Gastroesophageal sphincter (tissue), 4 donors: ENCODE measurements around the gene DDX17. TPM values are rescaled to one million over a fixed set of nuclear protein-coding genes. Genes with fewer than 3 reads are reported as not detected.

Experiments
- ATAC-seq: fragments of 150-250 bp; one replicate; pipeline ENCODE4 v1.9.1; 2016; ENCODE audit warnings: mild to moderate bottlenecking, moderate library complexity
- H3K27ac ChIP-seq, 4 donors: fragments of 200-600 bp; sonication (generic) in 3 of 4; 1 replicate in 3 of 4; 2 replicates in 1 of 4; pipeline ENCODE4 v1.5.1; 2016 to 2019
- H3K27me3 ChIP-seq: fragments of 200-600 bp; sonication (generic); one replicate; pipeline ENCODE4 v1.5.1; 2019
- H3K36me3 ChIP-seq, 2 donors: fragments of 200-600 bp; sonication (generic); one replicate each; pipeline ENCODE4 v1.5.1; 2019; ENCODE audit warnings: control low read depth in 1 of 2
- H3K4me1 ChIP-seq, 3 donors: fragments of 200-600 bp; sonication (generic); 1 replicate in 2 of 3; 2 replicates in 1 of 3; pipeline ENCODE4 v1.5.1; 2016 to 2019; ENCODE audit warnings: control low read depth in 2 of 3
- H3K4me3 ChIP-seq, 2 donors: fragments of 200-600 bp; sonication (generic); one replicate each; pipeline ENCODE4 v1.5.1; 2019; ENCODE audit warnings: mild to moderate bottlenecking in 1 of 2, moderate library complexity in 1 of 2
- H3K9me3 ChIP-seq, 3 donors: fragments of 200-600 bp; sonication (generic); one replicate each; pipeline ENCODE4 v1.5.1; 2017 to 2019; ENCODE audit warnings: control low read depth in 2 of 3
- EP300 ChIP-seq: sonication (generic); formaldehyde crosslinking; IDR thresholded peaks from one replicate; pipeline ENCODE4 v1.6.1; 2017; ENCODE audit warnings: antibody characterized with exemption, mild to moderate bottlenecking
- POLR2A ChIP-seq, 2 donors: fragments of 450-650 bp; IDR thresholded peaks; one replicate each; pipeline ENCODE4 v1.6.1; 2017; ENCODE audit warnings: antibody characterized with exemption in 2 of 2, mild to moderate bottlenecking in 2 of 2, moderate library complexity in 1 of 2
- POLR2AphosphoS5 ChIP-seq: sonication (generic); formaldehyde crosslinking; IDR thresholded peaks from one replicate; pipeline ENCODE4 v1.6.1; 2017; ENCODE audit warnings: antibody characterized with exemption
- WGBS, 2 donors: methylation state at CpG; one replicate each; pipeline ENCODE4 v1.1.5; 2018; ENCODE audit warnings: low coverage in 1 of 2; 5-methylcytosine and 5-hydroxymethylcytosine counted together
- total RNA-seq, 4 donors: library from RNA; depleted of rRNA; stranded (reverse); fragments of >200 nt; gene quantifications; one replicate each; pipeline ENCODE4 v1.1.0, GENCODE V29; 2016
- TF ChIP-seq, protein P1 (sequence below), 4 experiments: fragments of 200-600 bp in 2 of 4; fragments of 450-650 bp in 2 of 4; sonication (generic) in 1 of 4; IDR thresholded peaks; one replicate each; pipeline ENCODE4 v1.5.1; 2017 to 2019; ENCODE audit warnings: antibody characterized with exemption in 4 of 4, mild to moderate bottlenecking in 2 of 4, moderate library complexity in 2 of 4

Gene DDX17
- total RNA-seq, 4 donors from 2014 or later: 323 to 610 (median 490) TPM

DNA sequence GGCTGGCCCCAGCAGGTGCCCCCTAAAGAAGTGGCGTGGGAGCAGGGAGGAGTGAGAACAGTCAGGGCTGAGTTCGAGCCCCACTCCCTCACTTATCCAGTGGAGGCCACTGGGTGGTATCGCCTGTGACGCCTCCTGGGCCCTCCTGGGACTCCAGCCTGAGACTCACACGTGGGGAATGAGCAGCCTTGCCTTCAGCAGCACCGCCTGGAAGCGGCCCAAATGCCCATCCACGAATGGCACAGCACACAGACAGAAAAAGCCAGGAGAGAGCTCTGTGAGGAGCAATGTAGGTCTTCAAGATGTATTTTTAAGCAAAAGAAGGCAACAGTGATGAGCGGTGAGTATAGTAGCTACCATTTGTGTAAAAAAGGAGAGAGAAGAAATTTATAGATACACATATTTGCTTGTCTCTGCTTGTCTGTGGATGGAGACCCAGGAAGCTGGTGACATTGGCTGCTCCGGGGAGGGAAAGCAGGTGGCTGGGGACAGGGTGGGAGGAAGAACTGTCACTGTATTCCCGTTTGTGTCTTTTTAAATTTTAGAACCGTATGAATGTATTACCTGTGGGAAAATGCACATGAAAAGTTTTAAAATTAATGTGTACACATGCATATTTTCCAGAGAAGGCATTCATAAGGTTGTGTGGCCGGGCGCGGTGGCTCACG is 64.4 kb downstream of the DDX17 start:
- no peak for ATAC-seq
- TF ChIP-seq EP300: no peak
- TF ChIP-seq POLR2A (IDR thresholded peaks at IDR 0.05): no peak
- no peak for TF ChIP-seq POLR2AphosphoS5
- TF ChIP-seq, protein P1, sequence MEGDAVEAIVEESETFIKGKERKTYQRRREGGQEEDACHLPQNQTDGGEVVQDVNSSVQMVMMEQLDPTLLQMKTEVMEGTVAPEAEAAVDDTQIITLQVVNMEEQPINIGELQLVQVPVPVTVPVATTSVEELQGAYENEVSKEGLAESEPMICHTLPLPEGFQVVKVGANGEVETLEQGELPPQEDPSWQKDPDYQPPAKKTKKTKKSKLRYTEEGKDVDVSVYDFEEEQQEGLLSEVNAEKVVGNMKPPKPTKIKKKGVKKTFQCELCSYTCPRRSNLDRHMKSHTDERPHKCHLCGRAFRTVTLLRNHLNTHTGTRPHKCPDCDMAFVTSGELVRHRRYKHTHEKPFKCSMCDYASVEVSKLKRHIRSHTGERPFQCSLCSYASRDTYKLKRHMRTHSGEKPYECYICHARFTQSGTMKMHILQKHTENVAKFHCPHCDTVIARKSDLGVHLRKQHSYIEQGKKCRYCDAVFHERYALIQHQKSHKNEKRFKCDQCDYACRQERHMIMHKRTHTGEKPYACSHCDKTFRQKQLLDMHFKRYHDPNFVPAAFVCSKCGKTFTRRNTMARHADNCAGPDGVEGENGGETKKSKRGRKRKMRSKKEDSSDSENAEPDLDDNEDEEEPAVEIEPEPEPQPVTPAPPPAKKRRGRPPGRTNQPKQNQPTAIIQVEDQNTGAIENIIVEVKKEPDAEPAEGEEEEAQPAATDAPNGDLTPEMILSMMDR (IDR thresholded peaks at IDR 0.05): no peak
- no peak overlapping the region for H3K27ac ChIP-seq
- peaks cover 40% of the 10 kb centered on the region for H3K27me3 ChIP-seq
- WGBS, 2 donors: 74 to 80% methylated on average over 7 to 9 of the region's 16 CpGs
- H3K4me1 ChIP-seq: no peaks in the 10 kb centered on the region
- H3K4me3 ChIP-seq: no peak overlapping the region
- H3K9me3 ChIP-seq: no peaks in the 10 kb centered on the region
- H3K36me3 ChIP-seq: no peaks in the 10 kb centered on the region

- Histone ChIP-seq H3K36me3 (no peaks in the 10 kb centered on the region), H3K4me3 (no peak overlapping the region), H3K4me1 (no peaks in the 10 kb centered on the region), H3K27ac (no peak overlapping the region), H3K9me3 (no peaks in the 10 kb centered on the region), H3K27me3 (peaks cover 36% of the 10 kb centered on the region)
- 80 to 88% methylated on average over 2 to 11 of the region's 14 CpGs for WGBS, 2 donors
- no peak for ATAC-seq
- TF ChIP-seq EP300: no peak
- no peak for TF ChIP-seq POLR2AphosphoS5
- TF ChIP-seq POLR2A (IDR thresholded peaks at IDR 0.05): no peak
- TF ChIP-seq, protein P1 (IDR thresholded peaks at IDR 0.05): no peak
Observed at GRCh38 chr22:38440747-38441350, 65.3 kb downstream of the DDX17 start.

DNA sequence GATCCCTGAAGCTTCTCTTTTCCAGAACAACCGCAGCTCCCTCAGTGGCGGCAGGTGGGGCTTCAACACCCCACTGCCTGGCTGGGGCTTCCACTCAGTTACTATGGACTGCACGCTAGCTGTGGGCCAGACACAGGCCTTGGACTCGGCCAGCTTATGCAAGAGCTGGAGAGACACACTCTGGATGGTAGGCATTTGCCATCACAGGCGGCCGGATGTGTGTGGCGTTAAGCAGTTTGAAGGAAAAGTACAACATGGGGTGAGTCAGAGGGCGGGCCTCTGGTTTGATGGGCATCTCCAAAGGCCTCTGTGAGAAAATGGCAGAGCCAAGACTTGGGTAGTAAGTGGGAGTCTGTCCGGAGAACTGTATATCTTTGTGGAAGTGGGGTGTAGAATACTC is 68.7 kb downstream of the DDX17 start:
- 84% methylated on average over 3 of the region's 9 CpGs; no CpG with 5 or more reads in 1 of the 2 donors for WGBS, 2 donors

DNA sequence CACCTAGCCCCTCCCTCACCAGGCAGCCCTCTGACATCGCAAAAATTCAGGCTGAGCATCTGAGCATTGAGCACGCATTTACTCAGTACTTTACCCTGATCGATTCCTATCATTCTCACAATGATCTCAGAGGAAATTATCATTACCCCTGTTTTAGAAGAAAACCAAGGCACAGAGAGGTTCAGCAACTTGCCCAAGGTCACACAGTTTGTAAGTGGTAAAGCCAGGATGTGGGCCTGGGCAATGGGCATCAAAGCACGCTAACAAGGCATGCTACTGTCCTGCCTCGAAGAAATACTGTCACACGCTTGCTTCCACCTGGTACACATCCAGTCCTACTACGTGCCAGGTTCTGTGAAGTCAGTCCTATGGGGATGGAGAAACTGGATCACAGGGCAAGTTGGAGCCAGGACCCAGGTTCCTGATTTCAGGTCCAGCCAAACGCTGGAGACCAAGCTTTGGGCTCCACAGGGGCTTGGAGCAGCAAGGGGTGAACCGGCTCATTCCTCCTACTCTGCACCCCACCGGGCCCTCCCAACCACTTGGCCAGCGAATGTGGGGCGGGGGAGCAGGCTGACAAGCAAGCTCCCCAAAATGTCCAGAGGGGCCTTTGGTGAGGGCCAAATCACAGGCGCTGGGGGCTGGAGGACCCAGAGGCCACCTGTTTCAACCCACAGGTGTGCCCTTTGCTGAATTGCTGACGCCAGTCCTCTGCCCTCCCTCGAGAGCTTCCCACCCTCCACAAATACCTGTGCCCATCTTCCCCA is 69.3 kb downstream of the DDX17 start:
- WGBS, 2 donors: 89 to 95% methylated on average over 10 to 12 of the region's 15 CpGs
- no peak for ATAC-seq
- Histone ChIP-seq H3K27ac (no peak overlapping the region), H3K27me3 (peaks cover 36% of the 10 kb centered on the region), H3K36me3 (no peaks in the 10 kb centered on the region), H3K4me1 (no peaks in the 10 kb centered on the region), H3K9me3 (no peaks in the 10 kb centered on the region), H3K4me3 (no peak overlapping the region)
- no peak for TF ChIP-seq EP300
- TF ChIP-seq POLR2AphosphoS5: no peak
- TF ChIP-seq, protein P1 (IDR thresholded peaks at IDR 0.05): no peak
- no peak for TF ChIP-seq POLR2A (IDR thresholded peaks at IDR 0.05)

More for the DNA sequence above, 68.7 kb downstream of the DDX17 start:
- TF ChIP-seq POLR2A (IDR thresholded peaks at IDR 0.05) (no peak), POLR2AphosphoS5 (no peak), EP300 (no peak)
- TF ChIP-seq, protein P1 (IDR thresholded peaks at IDR 0.05): no peak
- no peaks in the 10 kb centered on the region for H3K36me3 ChIP-seq
- no peak overlapping the region for H3K4me3 ChIP-seq
- H3K9me3 ChIP-seq: no peaks in the 10 kb centered on the region
- no peaks in the 10 kb centered on the region for H3K4me1 ChIP-seq
- no peak for ATAC-seq
- H3K27ac ChIP-seq: no peak overlapping the region
- peaks cover 36% of the 10 kb centered on the region for H3K27me3 ChIP-seq
